OCI-LY3 (cell line): Measurements from ENCODE around the gene PTPRN2.
"Not testable (repeated sequence)": the region's sequence is repeated elsewhere in the genome, so short reads cannot be mapped to it uniquely, and the experiment has no call there.

Experiments used
- CTCF ChIP-seq: fragments of 200-600, 300-600 bp; sonication (generic); IDR thresholded peaks from 2 replicates; pipeline ENCODE4 v1.5.1; 2014; ENCODE audit warnings: antibody characterized with exemption, low read length, low read depth
- EZH2phosphoT487 ChIP-seq: fragments of 200-600 bp; shearing (Covaris generic); IDR thresholded peaks from 2 replicates; pipeline ENCODE4 v1.6.1; 2018; ENCODE audit warnings: antibody characterized with exemption, mixed run types, low read depth

GRCh38 chr7:158341097-158341496 is 246.5 kb downstream of the PTPRN2 start:
- not testable (repeated sequence) for TF ChIP-seq CTCF, EZH2phosphoT487
